Muscle layer of colon (tissue), 2 donors: Measurements from ENCODE around the gene MGAT3.
A peak's percentile ranks its signal among the peaks of the same experiment; 100 is the strongest.
"Not testable (repeated sequence)": the region's sequence is repeated elsewhere in the genome, so short reads cannot be mapped to it uniquely, and the experiment has no call there.

Experiments used
- H3K27ac ChIP-seq: one replicate; pipeline ENCODE4 v1.7.0; 2013; ENCODE audit warnings: low read depth, mild to moderate bottlenecking, low read length, moderate library complexity
- H3K27me3 ChIP-seq, 2 donors: one replicate each; pipeline ENCODE4 v1.7.0; 2013; ENCODE audit warnings: low read length in 2 of 2, mild to moderate bottlenecking in 2 of 2; ENCODE audit not compliant: insufficient read depth in 2 of 2, control insufficient read depth in 1 of 2
- H3K36me3 ChIP-seq: one replicate; pipeline ENCODE4 v1.7.0; 2013; ENCODE audit warnings: mild to moderate bottlenecking, low read length; ENCODE audit not compliant: insufficient read depth
- H3K4me1 ChIP-seq: one replicate; pipeline ENCODE4 v1.7.0; 2013; ENCODE audit warnings: mild to moderate bottlenecking, low read length; ENCODE audit not compliant: insufficient read depth
- H3K4me3 ChIP-seq, 2 donors: one replicate each; pipeline ENCODE4 v1.7.0; 2013; ENCODE audit warnings: low read length in 2 of 2, low read depth in 1 of 2, mild to moderate bottlenecking in 1 of 2, moderate library complexity in 1 of 2
- H3K9ac ChIP-seq: one replicate; pipeline ENCODE4 v1.7.0; 2013; ENCODE audit warnings: low read length
- H3K9me3 ChIP-seq: one replicate; pipeline ENCODE4 v1.7.0; 2013; ENCODE audit warnings: mild to moderate bottlenecking, low read length
- donor health status: abdominal sarcoma.
- donor health status: Adenocarcinoma of cecum.

Gene MGAT3

DNA sequence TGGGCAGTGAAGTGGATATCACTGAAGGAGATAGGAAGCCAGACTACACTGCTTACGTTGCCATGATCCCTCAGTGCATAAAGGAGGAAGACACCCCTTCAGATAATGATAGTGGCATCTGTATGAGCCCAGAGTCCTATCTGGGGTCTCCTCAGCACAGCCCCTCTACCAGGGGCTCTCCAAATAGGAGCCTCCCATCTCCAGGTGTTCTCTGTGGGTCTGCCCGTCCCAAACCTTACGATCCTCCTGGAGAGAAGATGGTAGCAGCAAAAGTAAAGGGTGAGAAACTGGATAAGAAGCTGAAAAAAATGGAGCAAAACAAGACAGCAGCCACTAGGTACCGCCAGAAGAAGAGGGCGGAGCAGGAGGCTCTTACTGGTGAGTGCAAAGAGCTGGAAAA is 65.3 kb downstream of the MGAT3 start:
- Histone ChIP-seq H3K4me3 (peak overlapping the region; percentile 96 to 98), H3K9ac (peak overlapping the region; percentile 57), H3K4me1 (peaks cover 57% of the 10 kb centered on the region), H3K27ac (peak overlapping the region; percentile 100), H3K36me3 (peaks cover 38% of the 10 kb centered on the region)
- not testable (repeated sequence) for H3K27me3 ChIP-seq, H3K9me3 ChIP-seq

DNA sequence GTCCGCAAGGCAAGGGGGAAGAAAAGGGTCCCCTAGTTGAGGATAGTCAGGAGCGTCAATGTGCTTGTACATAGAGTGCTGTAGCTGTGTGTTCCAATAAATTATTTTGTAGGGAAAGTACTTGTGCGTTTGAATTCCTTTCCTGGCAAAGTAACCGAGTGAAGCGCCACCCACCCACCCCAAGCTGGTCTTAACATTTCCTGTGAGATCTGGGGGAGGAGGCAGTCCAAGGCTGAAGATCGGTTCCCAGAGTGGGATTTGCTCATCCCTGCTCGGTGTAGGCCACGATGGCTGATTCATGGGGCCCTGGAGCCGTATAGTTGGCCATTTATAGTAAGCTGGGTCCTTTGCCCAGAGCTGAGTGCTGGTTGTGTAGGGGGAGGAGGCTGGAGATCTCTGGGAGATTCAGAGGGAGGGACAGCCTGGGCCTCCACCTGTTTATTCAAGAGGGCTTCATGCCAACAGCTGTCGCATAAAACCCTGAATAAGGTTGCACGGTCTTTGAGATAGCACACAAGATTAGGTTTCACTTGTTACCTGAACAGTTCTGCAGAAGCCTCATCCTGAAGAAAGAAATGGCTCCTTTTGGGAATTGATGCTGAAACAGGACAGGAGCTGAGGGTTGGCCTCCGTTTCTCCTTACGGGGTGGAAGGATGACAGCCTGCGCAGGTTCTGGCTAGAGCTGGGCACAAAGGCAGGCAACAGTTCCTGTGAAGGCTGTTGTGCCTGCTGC is 65.9 kb downstream of the MGAT3 start:
- H3K4me3 ChIP-seq = peak overlapping the region; percentile 96 to 98
- peak overlapping the region; percentile 100 for H3K27ac ChIP-seq
- H3K4me1 ChIP-seq = peaks cover 64% of the 10 kb centered on the region
- no peaks in the 10 kb centered on the region for H3K9me3 ChIP-seq
- no peaks in the 10 kb centered on the region for H3K27me3 ChIP-seq
- peak overlapping the region; percentile 57 for H3K9ac ChIP-seq
- peaks cover 38% of the 10 kb centered on the region for H3K36me3 ChIP-seq

DNA sequence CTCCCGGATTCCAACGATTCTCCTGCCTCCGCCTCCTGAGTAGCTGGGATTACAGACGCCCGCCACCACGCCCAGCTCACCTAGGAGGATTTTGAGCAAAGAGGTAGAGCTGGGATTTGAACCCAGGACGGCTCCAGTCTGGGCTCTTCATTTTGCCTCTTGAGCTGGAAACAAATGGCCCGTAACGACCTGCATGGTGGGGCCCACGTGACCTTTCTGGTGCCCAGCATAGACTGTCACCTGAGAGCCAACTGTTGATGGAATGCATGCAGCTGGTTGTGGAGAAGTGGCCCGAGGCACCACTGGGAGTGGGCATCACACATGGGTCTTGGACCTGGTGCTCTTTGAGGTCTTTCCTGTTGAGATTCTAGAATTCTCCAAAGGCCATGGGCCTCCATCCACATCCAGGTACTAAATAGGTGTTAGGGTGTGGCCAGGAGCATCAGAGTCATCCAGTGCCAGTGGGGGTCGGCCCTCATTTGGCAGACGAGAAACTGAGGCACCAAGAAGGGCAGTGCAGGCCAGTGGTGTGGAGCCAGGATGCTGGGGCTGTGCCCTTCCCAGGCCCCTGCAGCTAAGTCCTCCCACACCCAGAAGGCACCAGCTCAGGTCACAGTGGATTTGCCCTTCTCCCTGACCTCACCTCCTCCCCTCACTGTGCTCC is 67.4 kb downstream of the MGAT3 start:
- Histone ChIP-seq H3K9me3 (no peaks in the 10 kb centered on the region), H3K27ac (peak overlapping the region; percentile 100), H3K9ac (no peak overlapping the region), H3K36me3 (peaks cover 49% of the 10 kb centered on the region), H3K4me3 (peak overlapping the region in 1 of 2 donors; percentile 15), H3K4me1 (peaks cover 67% of the 10 kb centered on the region), H3K27me3 (no peaks in the 10 kb centered on the region)

DNA sequence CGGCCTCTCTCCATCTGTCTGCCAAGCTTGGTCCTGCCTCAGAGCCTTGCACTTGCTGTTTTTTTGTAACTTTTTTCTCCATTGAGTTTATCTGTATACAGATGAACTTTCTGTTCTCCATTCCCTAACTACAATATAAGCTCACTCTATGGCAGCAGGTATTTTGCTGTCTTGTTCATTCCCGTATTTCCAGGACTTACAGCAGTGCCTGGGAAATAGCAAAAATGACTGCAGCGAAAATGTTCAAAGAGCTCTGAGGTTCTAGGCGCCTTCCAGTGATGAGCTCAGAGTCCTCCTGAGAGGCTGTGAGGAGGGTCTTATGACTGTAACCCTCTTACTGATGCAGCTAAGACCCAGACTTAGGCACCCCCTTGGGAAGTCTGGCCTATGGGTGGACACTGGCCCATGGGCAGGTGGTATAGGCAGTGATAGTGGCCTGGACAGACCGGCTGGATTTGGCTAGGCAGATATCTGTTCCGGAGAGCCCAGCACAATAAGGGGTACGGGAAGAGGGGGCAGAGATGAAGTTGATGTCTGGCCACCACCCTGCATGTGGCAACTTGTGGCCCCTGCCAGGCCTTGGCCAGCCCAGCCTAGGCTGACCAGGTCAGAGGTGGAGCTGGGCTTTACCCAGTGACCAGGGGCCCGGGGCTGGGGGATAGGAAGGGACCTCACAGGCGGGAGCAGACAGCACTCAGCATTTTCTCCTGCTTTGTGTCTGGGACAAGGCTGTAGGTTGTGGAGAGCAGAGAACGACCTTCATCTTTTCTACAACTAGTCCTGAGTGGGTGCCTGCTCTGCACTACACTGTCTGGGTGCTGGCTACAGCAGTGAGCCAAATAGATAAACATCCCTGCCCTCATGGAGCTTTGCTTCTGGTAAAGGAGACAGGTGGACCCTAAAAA is 68.2 kb downstream of the MGAT3 start:
- no peaks in the 10 kb centered on the region for H3K9me3 ChIP-seq
- H3K36me3 ChIP-seq = peaks cover 54% of the 10 kb centered on the region
- peak overlapping the region; percentile 100 for H3K27ac ChIP-seq
- no peak overlapping the region for H3K9ac ChIP-seq
- H3K27me3 ChIP-seq = no peaks in the 10 kb centered on the region
- peaks cover 74% of the 10 kb centered on the region for H3K4me1 ChIP-seq
- H3K4me3 ChIP-seq = peak overlapping the region in 1 of 2 donors; percentile 15

DNA sequence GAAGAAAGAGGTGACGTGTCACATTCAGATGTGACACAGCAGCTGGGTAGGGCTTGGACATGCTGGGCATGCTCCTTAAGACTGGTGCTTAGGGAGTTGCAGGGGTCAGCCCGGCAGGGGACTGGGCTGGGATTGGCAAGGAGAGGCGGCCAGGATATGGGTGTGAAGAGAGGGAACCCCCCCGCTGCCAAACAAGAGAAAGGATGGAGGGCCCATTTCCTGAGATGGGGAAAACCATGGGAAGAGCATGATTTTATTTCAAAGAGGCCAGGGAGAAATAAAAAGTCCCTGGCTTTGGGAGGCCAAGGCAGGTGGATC is 68.8 kb downstream of the MGAT3 start:
- Histone ChIP-seq H3K27me3 (no peaks in the 10 kb centered on the region), H3K9me3 (no peaks in the 10 kb centered on the region), H3K27ac (peak overlapping the region; percentile 25), H3K36me3 (peaks cover 56% of the 10 kb centered on the region), H3K4me3 (no peak overlapping the region), H3K4me1 (peaks cover 80% of the 10 kb centered on the region), H3K9ac (no peak overlapping the region)

DNA sequence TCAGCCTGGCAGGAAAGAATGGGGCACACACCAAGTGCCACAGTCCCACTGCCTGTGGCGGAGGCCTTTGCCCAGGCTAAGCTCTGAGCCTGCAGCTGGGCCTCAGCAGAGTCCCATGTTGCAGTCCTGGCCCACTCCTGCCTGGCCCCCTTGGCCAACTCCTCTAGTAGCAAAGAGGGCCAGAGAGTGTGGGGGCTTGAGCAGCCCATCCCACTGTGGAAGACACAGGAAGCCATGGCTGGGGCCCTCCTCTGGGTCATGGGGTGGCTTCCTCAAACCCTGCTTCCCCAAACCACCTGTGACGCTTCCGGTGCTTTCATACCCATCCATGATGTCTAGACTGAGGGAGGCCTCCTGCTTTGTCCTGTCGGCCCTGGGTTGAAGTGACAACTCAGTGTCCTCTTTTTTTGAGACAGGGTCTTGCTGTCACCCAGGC is 69.9 kb downstream of the MGAT3 start:
- no peak overlapping the region for H3K4me3 ChIP-seq
- H3K9me3 ChIP-seq = no peaks in the 10 kb centered on the region
- H3K4me1 ChIP-seq = peaks cover 87% of the 10 kb centered on the region
- H3K36me3 ChIP-seq = peaks cover 54% of the 10 kb centered on the region
- H3K9ac ChIP-seq = no peak overlapping the region
- no peaks in the 10 kb centered on the region for H3K27me3 ChIP-seq
- no peak overlapping the region for H3K27ac ChIP-seq

DNA sequence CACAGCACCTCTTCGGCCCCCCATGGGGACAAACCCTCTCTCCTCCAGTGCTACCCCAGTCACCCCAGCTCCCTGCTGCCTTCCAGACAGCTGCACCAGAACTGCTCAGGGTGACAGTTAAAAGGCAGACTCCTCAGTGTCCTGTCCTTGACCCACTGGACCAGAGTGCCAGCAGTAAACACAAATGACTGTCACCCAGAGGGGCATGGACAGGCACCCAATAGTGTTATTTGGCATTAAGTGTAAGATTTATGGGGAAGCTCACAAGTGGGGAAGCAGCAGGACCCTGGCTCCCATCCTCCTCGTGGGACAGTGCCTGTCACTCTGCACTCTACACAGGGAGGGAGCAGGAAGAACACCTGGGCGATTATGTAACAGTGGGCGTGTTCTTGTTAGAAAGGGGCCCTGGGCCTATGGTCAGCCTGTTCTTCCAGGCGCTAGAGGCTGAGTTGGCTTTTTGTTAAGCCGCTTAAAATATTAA is 70.7 kb downstream of the MGAT3 start:
- Histone ChIP-seq H3K27ac (peak overlapping the region; percentile 50), H3K4me1 (peaks cover 84% of the 10 kb centered on the region), H3K9me3 (no peaks in the 10 kb centered on the region), H3K36me3 (peaks cover 46% of the 10 kb centered on the region), H3K9ac (peak overlapping the region; percentile 22), H3K27me3 (no peaks in the 10 kb centered on the region), H3K4me3 (no peak overlapping the region)

DNA sequence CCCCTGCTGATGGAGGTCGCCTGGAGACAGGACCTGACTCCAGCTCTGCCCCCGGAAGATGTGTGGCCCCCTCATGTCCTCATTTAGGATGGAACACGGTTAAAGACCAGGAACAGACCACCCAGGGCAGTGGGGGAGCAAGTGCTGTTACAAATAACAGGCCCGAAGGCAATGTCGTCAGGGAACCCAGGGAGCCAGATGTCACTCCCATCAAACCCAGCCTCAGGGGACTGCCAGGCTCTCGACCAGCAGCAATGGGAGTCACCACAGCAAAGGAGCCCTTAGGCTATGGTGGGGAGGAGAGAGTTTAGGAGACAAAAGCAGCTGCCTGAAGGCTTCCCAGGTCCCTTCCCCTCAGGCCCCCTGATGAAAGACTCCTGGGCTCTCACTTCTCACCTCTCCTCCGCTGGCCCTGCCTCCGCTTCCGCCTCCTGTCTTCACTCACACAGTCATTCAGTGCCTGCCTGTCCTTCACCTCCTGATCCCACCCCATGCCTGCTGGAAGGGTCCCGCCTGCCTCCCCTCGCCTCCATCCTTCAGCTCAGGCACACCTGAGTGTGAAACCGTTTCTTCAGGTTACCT is 71.4 kb downstream of the MGAT3 start:
- peaks cover 40% of the 10 kb centered on the region for H3K36me3 ChIP-seq
- no peaks in the 10 kb centered on the region for H3K9me3 ChIP-seq
- peak overlapping the region in 1 of 2 donors; percentile 33 for H3K4me3 ChIP-seq
- H3K4me1 ChIP-seq = peaks cover 77% of the 10 kb centered on the region
- peak overlapping the region; percentile 22 for H3K9ac ChIP-seq
- no peaks in the 10 kb centered on the region for H3K27me3 ChIP-seq
- peak overlapping the region; percentile 50 for H3K27ac ChIP-seq

DNA sequence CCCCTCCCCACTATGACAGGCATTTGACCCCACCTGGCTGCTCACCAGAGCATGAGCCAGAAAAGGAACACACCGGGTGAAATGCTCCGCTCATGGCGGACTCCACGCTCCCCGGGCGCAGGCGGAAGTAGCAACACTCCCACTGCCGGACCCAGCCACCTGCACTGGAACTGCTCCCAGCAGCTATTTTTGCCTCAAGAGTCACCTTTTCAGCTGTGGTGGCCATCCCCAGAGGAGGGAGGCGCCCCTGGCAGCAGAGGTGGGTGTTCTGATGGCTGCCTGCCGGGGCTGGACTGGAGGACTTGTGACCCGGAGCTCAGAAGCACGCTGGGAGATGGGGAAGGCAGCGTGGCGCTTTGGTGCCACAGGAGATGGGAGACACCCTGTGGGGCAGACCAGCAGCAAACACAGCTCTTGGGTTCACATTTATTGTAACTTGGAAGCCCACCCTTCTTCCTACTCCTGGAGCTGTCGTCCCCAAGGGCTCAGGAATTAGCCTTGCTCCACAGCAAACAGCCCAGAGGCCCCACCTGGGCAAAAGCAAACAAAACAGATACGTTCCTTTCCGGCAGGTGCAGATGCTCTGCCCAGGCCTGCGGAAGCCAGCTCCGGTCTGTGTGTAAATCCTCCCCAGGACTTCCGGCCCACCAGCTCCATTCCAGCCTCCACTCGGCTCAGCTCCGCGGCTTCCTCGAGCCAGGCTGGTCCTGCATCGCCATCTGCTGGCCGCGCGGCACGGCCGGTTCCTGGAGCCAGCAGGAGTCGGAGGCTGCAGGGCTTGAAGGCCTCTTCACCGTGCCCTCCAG is 72.1 kb downstream of the MGAT3 start:
- H3K4me1 ChIP-seq = peaks cover 76% of the 10 kb centered on the region
- peaks cover 38% of the 10 kb centered on the region for H3K36me3 ChIP-seq
- H3K27ac ChIP-seq = peak overlapping the region; percentile 49
- H3K4me3 ChIP-seq = peak overlapping the region; percentile 26 to 33
- no peaks in the 10 kb centered on the region for H3K27me3 ChIP-seq
- H3K9me3 ChIP-seq = no peaks in the 10 kb centered on the region
- H3K9ac ChIP-seq = peak overlapping the region; percentile 22

DNA sequence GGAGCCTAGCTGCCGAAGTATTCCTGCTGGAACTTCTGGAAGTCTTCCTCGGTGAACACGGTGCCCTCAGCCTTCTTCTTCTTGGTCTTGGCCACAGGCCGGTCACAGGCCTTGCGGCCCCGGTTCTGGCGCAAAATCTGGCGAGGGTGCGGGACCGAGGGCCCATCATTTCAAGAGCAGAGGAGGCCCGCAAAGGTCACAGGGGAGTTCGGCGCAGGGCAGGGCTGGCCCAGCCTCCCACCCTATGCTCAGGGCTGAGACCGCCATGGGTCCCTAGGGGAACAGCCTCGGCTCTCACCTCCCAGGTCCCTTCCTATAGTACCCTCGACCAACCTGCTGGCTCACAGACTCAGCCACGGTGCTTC is 72.7 kb downstream of the MGAT3 start:
- Histone ChIP-seq H3K27me3 (no peaks in the 10 kb centered on the region), H3K27ac (peak overlapping the region; percentile 49), H3K4me3 (peak overlapping the region in 1 of 2 donors; percentile 10), H3K36me3 (peaks cover 32% of the 10 kb centered on the region), H3K4me1 (peaks cover 71% of the 10 kb centered on the region), H3K9me3 (no peaks in the 10 kb centered on the region), H3K9ac (no peak overlapping the region)
